ENCODE data around the gene ZBTB20.

The ZBTB20 gene

DNA sequence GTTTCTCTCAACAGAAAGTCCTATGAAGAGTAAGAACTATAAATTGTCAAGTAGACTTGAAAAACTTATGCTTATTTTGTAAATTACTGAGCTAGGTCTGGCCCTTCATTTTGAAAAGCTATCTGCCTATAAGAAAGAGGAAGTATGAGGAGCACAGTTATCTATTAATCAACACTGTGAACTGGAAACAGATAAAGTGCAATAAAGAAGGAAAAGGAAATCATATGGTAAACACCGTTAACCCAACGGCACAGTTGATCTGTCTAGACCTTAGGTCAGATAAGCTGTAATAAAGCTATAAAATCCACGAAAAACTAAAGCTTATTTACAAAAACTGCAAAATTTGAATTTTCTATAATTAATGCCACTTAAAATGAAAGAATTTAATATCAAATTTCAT lies 242.5 kb downstream of the ZBTB20 start:
- no peak for DNase-seq (ENCODE audit: low read depth)

GRCh38 chr3:114903213-114903612 lies 243.9 kb downstream of the ZBTB20 start:
- no peak for DNase-seq (ENCODE audit: low read depth)

GRCh38 chr3:114902691-114903101 lies 244.4 kb downstream of the ZBTB20 start:
- DNase-seq (ENCODE audit: low read depth): no peak

- no peak for DNase-seq (ENCODE audit: low read depth)
Measured at GRCh38 chr3:114900908-114901307, 246.2 kb downstream of the ZBTB20 start.

DNA sequence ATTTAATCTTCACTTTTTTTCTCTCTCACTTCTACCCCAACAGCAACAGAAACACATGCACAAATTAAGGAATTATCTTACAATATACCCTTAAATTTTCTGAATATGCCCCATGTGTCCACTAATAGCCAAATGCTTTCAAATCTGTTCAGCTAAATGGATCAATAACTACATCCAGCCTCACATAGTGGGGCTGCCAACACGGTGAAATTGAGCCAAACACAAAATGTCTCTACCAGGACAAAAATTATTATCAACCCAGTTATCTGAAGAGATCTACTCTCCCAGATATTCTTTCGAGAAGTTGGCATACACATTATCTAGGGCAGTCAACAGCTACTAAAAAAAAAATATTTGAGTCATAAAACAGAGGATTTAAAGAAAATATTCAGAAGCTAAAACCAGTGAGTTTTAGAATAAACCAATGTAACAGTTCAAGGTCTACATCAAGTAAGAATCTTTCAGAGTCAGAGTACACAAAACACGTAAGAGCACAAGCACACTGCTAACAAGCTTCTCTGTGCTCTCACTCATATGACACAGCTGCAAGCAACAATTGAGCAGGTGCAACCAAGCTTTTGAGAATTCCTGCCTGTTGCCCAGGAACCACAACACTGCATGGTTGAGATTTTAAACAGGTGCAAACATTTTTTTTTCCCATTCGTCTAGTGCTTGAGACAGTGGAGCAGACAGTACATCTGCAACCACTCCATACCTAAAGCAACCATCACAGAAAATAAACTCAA lies 247.7 kb downstream of the ZBTB20 start:
- DNase-seq (ENCODE audit: low read depth): no peak

DNA sequence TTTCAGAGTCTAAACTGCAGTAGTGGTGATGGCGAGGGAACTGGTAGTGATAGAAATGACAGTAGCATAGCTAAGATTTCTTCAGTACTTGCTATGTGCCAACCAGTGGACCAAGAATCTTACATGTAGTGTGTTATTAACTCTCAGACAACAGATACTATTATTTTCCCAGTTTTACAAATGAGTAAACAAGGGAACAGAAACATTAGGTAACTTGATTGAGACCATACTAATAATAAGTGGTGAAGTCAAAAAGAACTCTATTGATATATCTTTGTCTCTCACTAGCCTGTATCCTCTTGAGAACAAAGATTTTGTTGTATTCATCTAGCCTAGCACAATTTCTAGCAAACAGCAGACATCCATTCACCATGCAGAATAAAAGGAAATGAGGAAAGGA lies 250.1 kb downstream of the ZBTB20 start:
- no peak for DNase-seq (ENCODE audit: low read depth)

DNA sequence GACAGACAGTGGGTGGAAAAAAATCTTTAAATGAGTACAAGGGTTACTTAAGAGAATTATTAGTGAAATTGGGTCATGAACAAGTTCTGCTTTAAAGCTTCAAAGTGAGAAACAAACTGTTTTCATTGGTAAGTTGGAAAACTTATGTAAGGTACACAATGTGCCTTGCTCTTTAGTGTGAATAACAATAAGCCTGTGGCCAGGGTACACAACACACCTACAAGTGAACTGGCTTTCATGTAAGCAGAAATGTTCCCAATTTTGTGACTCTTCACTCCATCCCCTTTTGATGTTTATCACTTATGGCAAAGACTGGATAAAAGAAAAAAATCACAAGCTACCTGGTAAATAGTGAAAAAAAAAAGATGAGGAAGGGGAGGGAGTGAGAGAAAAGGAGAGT lies 253.7 kb downstream of the ZBTB20 start:
- no peak for DNase-seq (ENCODE audit: low read depth)

DNA sequence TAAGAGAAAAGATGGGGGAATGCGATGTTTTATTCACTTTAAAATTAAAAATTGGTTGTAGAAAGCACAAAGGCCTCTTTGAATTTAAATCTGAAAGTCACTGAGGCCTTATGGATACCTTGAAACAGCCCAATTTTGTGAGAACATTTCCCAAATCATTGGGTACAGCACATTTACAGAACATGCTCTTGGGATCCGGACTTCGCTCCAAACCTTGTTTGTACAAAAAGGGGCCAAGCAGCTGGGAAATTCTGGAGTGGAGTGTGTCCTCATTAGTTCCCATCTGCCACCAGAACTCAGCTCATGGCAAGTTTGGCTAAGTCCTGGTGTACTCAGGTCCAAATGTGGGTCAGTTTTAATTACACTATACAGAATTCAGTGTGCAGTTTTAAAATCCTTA lies 254.2 kb downstream of the ZBTB20 start:
- DNase-seq (ENCODE audit: low read depth): no peak

DNA sequence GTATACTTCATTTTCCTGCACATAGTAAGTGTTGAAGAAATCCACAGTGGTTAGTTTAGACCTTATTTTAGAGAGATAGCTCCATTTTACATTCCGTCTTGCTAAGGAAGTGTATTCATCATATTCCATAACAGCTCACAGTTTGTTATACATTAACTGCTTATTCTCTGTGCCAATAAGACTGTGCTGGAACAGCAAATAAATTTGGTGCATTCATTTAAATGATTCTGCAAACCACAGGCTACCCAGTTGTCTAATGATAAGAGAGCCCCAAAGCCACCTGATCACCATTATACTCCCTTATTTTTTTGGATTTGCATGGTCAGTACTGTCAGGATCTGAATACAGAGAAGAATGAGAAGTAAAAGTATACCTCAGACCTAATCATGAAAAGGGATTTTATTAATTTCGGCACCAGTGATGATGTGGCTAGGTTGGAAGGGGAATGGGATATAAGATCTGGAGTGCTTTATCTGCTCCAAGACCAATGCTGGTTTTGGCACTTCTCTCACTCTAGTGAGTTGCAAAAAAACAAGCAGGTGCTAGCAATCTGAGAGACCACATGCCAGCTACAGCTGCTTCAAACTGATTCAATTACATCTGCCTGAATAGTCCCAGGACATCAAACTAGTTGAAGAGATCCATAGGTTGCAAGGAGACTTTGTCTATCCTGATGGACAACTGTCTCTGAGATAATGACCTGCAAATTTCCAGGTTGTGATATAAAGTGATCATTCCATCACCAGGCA lies 254.8 kb downstream of the ZBTB20 start:
- no peak for DNase-seq (ENCODE audit: low read depth)

DNA sequence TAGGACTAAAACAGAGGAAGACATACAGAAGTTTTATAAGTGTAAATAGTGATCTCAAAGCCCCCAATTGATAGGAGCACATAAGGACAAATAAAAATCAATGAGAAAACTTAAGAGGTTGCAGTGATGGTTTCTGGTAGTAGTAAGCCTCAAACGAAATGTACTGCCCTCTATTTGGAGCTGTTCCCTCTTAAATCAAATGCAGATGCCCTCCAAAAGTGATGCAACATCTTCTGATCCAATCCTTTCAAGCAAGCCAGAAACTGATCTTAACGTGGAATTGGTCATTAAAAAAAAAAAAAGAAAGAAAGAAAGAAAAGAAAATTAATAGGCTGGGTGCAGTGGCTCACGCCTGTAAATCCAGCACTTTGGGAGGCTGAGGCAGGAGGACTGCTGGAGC lies 259.3 kb downstream of the ZBTB20 start:
- no peak for DNase-seq (ENCODE audit: low read depth)

DNA sequence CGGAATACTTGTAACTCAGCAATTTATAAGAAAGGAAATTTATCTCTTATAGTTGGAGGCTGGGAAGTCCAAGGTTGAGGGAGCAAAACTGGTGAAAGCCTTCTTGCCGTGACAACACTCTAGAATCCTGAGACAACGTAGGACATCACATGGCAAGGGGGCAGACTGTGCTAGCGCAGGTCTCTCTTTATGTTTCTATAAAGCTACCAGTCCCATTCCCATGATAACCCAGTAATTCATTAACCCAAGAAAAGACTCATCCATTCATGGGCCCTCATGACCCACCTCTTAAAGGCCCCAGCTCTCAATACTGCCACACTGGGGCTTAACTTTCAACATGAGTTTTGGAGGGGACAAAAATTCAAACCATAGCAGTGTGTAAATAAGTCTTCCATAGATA lies 260.2 kb downstream of the ZBTB20 start:
- no peak for DNase-seq (ENCODE audit: low read depth)

- no peak for DNase-seq (ENCODE audit: low read depth)
Measured at GRCh38 chr3:114884213-114884923, 262.7 kb downstream of the ZBTB20 start.

DNA sequence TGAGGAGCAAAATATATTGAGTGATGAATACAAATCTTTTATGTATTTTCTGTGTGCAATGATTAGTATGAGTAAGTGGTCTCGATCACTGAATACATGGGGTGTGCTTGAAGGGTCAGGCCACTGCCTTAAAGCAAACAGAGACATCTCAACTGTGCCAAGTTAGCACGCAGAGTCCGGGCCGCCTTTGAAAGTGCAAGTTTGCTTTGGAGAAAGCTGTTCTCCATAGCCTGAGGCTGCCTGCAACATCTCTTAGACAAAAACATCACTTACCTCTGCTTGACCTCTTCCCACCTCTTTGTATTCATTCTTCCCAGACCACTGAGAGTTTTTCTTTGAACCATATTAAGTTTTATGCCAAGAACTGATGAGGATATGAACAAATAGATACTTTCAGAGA lies 267.0 kb downstream of the ZBTB20 start:
- DNase-seq (ENCODE audit: low read depth): no peak

- DNase-seq (ENCODE audit: low read depth): no peak
Measured at GRCh38 chr3:114879059-114880031, 267.7 kb downstream of the ZBTB20 start.

DNA sequence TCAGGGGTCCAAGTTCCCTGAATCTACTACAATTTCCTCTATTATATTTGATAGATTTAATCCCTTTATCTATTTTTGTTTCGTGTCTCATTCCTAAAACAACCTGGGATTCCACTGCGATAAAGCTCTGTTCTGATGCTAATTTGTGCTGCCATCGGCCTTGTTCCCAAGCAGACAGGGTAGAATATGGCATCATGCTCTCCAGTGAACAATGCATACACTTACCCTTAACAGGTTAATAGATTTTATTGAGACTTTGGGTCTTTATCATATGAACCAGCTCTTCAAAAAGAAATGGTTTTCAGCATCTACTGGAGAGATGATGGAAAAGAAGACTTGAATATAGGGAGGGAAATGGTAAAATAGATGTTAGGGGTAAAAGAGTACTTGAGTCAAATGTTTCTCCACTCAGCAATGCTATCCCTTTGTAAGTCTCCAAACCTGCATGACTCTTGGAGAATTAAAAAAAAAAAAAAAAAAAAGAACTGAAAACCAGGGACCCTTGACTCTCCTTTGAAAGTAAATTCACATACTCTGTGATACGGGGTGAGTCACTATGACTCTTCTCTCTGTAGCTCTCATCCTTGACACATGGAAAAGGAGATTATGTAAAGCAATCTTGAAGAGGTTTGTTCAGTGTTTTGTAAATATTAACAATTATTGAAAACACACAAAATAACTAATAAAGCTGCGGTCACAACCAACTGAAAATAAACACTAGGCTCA lies 268.8 kb downstream of the ZBTB20 start:
- DNase-seq (ENCODE audit: low read depth): no peak

DNA sequence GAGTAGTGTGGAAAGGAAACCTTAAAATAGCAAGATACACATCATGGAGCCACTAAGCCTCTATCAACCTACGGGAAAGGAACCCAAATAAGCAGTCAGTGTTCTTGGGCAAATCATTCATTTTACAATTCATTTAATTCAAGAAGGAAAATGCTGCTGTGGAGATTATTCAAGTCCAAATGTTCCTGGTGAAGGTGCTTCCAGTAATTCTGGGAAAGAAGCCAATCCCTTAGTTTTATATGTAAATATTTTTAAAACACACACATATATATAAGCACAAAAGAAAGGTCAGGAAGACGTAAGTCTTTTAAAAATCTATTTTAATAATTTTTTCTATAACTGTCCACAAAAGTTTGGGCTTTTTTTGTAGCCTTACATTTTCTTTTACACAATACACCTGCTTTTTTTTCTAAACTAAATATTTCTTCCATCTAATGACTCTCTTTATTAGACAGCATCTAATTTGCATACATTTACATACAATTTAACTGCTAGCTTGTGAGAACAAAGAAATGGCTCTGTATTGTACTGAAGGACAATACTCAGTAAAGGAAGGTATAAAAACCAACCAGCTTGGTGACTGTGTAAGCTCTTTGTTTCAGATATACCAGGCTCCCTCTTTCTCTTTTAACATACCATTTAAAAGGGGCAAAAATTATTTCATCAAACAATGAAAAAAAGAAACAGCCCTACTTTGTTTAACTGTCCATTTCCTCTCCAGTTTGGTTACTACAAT lies 269.5 kb downstream of the ZBTB20 start:
- DNase-seq (ENCODE audit: low read depth): no peak

- DNase-seq (ENCODE audit: low read depth): no peak
Measured at GRCh38 chr3:114874522-114874971, 272.5 kb downstream of the ZBTB20 start.

DNA sequence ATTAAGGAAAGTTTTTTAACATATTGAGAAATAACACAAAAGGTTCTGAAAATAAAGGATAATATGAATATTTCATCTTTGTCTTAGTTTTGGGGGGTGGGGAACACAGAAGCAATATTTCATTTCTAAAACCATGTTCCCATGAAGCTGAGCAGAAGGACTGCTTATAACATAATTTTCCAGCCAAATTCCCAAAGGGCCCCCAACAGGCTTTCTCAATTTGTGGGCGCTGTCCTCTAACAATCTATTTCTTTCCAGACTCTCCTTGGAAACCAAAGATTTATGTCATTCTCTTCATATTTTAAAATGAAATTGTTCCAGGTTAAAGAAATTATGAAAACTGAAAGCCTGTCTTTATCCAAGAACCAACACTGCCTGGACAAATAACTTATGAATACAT lies 273.5 kb downstream of the ZBTB20 start:
- DNase-seq (ENCODE audit: low read depth): no peak

- no peak for DNase-seq (ENCODE audit: low read depth)
Measured at GRCh38 chr3:114872588-114872987, 274.5 kb downstream of the ZBTB20 start.

- DNase-seq (ENCODE audit: low read depth): no peak
Measured at GRCh38 chr3:114872050-114872449, 275.0 kb downstream of the ZBTB20 start.

Measured in T-helper 22 cell (primary cell).